Measurements from ENCODE around the gene KCNH2. TPM values are rescaled to one million over a fixed set of nuclear protein-coding genes. Genes with fewer than 3 reads are reported as not detected.
A peak's percentile ranks its signal among the peaks of the same experiment; 100 is the strongest.

The KCNH2 gene
- total RNA-seq, 1 experiment from 2014 or later, result 16.2 TPM

GRCh38 chr7:150977382-150978125 lies 567 bp downstream of the KCNH2 start:
- H3K36me3 Mint-ChIP-seq, result no peaks in the 10 kb centered on the region
- ATAC-seq (peak; percentile 1), DNase-seq (ENCODE audit: low spot score) (no peak)
- H3K9me3 Mint-ChIP-seq, result no peaks in the 10 kb centered on the region
- H3K27ac Mint-ChIP-seq, result no peak overlapping the region
- H3K4me1 Mint-ChIP-seq, result peaks cover 49% of the 10 kb centered on the region
- CTCF ChIA-PET, result interaction anchor here (0.9 to 1.6 kb wide), 11 partner anchors 8 to 85 kb away, joined by 3 to 6 read pairs (median 5); no protein-coding TSS in a partner anchor
- TF ChIP-seq, protein P1, sequence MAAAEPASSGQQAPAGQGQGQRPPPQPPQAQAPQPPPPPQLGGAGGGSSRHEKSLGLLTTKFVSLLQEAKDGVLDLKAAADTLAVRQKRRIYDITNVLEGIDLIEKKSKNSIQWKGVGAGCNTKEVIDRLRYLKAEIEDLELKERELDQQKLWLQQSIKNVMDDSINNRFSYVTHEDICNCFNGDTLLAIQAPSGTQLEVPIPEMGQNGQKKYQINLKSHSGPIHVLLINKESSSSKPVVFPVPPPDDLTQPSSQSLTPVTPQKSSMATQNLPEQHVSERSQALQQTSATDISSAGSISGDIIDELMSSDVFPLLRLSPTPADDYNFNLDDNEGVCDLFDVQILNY (CRISPR knock-in tag; IDR thresholded peaks at IDR 0.05), result no peak
- TF ChIP-seq ATF6 (CRISPR knock-in tag; IDR thresholded peaks at IDR 0.05), result no peak
- TF ChIP-seq FOXK1 (CRISPR knock-in tag; IDR thresholded peaks at IDR 0.05), result no peak
- TF ChIP-seq ZNF416 (CRISPR knock-in tag; IDR thresholded peaks at IDR 0.05), result no peak
- TF ChIP-seq JAZF1 (CRISPR knock-in tag; IDR thresholded peaks at IDR 0.05), result no peak
- TF ChIP-seq FOXP1 (CRISPR knock-in tag; IDR thresholded peaks at IDR 0.05; ENCODE audit: borderline replicate concordance), result no peak
- TF ChIP-seq, protein P2, sequence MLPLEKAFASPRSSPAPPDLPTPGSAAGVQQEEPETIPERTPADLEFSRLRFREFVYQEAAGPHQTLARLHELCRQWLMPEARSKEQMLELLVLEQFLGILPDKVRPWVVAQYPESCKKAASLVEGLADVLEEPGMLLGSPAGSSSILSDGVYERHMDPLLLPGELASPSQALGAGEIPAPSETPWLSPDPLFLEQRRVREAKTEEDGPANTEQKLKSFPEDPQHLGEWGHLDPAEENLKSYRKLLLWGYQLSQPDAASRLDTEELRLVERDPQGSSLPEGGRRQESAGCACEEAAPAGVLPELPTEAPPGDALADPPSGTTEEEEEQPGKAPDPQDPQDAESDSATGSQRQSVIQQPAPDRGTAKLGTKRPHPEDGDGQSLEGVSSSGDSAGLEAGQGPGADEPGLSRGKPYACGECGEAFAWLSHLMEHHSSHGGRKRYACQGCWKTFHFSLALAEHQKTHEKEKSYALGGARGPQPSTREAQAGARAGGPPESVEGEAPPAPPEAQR (CRISPR knock-in tag; IDR thresholded peaks at IDR 0.05), result no peak
- TF ChIP-seq ZNF423 (CRISPR knock-in tag; IDR thresholded peaks at IDR 0.05), result no peak
- TF ChIP-seq SMAD4 (CRISPR knock-in tag; IDR thresholded peaks at IDR 0.05), result no peak
- TF ChIP-seq GRHL2 (CRISPR knock-in tag; IDR thresholded peaks at IDR 0.05; ENCODE audit: insufficient replicate concordance, severe bottlenecking), result no peak
- no peak for TF ChIP-seq NR1H2 (CRISPR knock-in tag; IDR thresholded peaks at IDR 0.05)
- no peak for TF ChIP-seq EMX1 (CRISPR knock-in tag; IDR thresholded peaks at IDR 0.05)
- TF ChIP-seq JUN (CRISPR knock-in tag; IDR thresholded peaks at IDR 0.05), result no peak
- TF ChIP-seq, protein P3, sequence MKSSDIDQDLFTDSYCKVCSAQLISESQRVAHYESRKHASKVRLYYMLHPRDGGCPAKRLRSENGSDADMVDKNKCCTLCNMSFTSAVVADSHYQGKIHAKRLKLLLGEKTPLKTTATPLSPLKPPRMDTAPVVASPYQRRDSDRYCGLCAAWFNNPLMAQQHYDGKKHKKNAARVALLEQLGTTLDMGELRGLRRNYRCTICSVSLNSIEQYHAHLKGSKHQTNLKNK (CRISPR knock-in tag; IDR thresholded peaks at IDR 0.05), result no peak
- peak overlapping the region; percentile 83 for H3K4me3 Mint-ChIP-seq
- POLR2A ChIA-PET, result interaction anchor here (1.3 kb wide), 1 partner anchor 15 kb away, joined by 4 read pairs; no protein-coding TSS in a partner anchor
- H3K27me3 Mint-ChIP-seq (ENCODE audit: low read depth), result peaks cover 59% of the 10 kb centered on the region

DNA sequence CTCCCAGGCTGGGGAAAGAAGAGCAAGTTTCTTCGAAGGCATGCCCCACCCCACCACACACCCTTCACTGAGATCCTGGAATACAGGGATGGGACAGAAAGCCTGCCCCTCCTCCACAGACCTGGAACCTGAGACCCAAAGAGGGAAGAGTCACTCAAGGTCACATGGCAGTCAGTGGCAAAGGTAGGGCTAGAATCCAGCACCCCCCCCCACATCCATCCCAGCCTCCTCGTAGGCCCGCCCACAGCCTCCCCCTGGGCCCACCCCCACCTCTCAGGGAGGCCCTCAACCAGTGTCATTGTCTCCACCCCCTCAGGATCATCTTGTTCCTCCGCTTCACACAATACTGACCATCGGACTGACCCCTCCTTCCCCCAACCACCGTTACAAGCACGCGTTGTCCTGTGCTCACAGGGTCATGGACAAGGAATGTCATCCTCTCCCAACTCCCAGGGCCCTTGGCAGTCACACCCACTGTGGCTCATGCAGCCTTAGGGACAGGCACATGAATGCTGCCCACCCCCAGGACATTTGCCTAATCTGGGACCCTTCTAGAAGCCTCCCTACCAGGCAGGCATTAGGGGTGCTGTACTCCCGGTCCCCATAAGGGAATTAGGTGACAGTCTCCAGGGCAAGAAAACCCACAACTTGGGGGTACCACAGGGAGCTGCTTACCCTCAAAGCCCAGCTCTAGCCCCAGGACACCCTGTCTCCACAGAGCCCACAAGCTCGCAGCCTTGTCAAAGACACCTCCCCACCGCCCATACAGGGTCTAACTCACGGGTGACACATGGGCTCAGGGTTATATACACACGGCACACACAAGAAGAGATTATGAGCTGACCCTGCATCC lies 1.4 kb downstream of the KCNH2 start:
- Mint-ChIP-seq H3K4me1 (peaks cover 49% of the 10 kb centered on the region), H3K9me3 (no peaks in the 10 kb centered on the region), H3K27ac (no peak overlapping the region), H3K27me3 (ENCODE audit: low read depth) (peaks cover 51% of the 10 kb centered on the region), H3K4me3 (peak overlapping the region; percentile 83), H3K36me3 (no peaks in the 10 kb centered on the region)
- ATAC-seq (peak; percentile 2), DNase-seq (ENCODE audit: low spot score) (peak; percentile 57)
- CTCF ChIA-PET, result interaction anchor here (0.9 to 6.0 kb wide), 18 partner anchors 9 to 86 kb away, joined by 3 to 36 read pairs (median 6); partner anchors contain the start of gene NOS3
- POLR2A ChIA-PET, result interaction anchor here (0.9 to 1.3 kb wide), 2 partner anchors 14 to 16 kb away, joined by 4 read pairs; no protein-coding TSS in a partner anchor
- TF ChIP-seq ZNF121 (CRISPR knock-in tag; IDR thresholded peaks at IDR 0.05) (no peak), USF2 (CRISPR knock-in tag; IDR thresholded peaks at IDR 0.05) (peak; percentile 70), NFATC4 (CRISPR knock-in tag; IDR thresholded peaks at IDR 0.05) (no peak), USF1 (CRISPR knock-in tag; IDR thresholded peaks at IDR 0.05) (peak; percentile 47; the same call in 1 of the 2 replicates), NR2C2 (CRISPR knock-in tag; IDR thresholded peaks at IDR 0.05) (no peak), ZBTB21 (CRISPR knock-in tag; IDR thresholded peaks at IDR 0.05; ENCODE audit: borderline replicate concordance) (no peak), NFYB (CRISPR knock-in tag; conservative IDR thresholded peaks at IDR 0.05; ENCODE audit: low read depth) (no peak), TP53 (CRISPR knock-in tag; IDR thresholded peaks at IDR 0.05) (no peak), IRF2 (CRISPR knock-in tag; IDR thresholded peaks at IDR 0.05; ENCODE audit: borderline replicate concordance, low read depth) (no peak), FOXP1 (CRISPR knock-in tag; IDR thresholded peaks at IDR 0.05; ENCODE audit: borderline replicate concordance) (no peak)
- TF ChIP-seq, protein P3 (CRISPR knock-in tag; IDR thresholded peaks at IDR 0.05), result no peak
- TF ChIP-seq, protein P4, sequence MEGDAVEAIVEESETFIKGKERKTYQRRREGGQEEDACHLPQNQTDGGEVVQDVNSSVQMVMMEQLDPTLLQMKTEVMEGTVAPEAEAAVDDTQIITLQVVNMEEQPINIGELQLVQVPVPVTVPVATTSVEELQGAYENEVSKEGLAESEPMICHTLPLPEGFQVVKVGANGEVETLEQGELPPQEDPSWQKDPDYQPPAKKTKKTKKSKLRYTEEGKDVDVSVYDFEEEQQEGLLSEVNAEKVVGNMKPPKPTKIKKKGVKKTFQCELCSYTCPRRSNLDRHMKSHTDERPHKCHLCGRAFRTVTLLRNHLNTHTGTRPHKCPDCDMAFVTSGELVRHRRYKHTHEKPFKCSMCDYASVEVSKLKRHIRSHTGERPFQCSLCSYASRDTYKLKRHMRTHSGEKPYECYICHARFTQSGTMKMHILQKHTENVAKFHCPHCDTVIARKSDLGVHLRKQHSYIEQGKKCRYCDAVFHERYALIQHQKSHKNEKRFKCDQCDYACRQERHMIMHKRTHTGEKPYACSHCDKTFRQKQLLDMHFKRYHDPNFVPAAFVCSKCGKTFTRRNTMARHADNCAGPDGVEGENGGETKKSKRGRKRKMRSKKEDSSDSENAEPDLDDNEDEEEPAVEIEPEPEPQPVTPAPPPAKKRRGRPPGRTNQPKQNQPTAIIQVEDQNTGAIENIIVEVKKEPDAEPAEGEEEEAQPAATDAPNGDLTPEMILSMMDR (IDR thresholded peaks at IDR 0.05), result no peak

Data from WTC11 (cell line).